ENCODE results near the gene MTRFR. TPM values are rescaled to one million over a fixed set of nuclear protein-coding genes. Genes with fewer than 3 reads are reported as not detected.
A peak's percentile ranks its signal among the peaks of the same experiment; 100 is the strongest.

Gene MTRFR
- polyA plus RNA-seq, 4 donors, result 11.1 to 14.0 (median 12.4) TPM

DNA sequence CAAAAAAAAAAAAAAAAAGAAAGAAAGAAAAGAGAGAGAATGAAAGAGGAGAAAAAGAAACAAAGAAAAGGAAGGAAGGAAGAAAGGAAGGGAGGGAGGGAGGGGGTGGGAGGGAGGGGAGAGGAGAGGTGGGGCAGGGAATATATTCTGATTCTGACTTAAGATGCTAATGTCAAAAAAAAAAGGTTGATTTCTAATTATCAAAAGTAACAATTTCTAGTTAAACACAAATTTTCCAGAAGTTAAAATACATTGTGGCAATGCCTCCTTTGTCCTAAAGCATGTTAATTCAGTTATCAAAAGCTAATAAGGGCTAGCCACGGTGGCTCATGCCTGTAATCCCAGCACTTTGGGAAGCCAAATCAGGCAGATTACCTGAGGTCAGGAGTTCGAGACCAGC is 7.8 kb upstream of the MTRFR start:
- FAIRE-seq, result no peak
- H3K9me3 ChIP-seq (ENCODE audit: control insufficient read depth in 2 of 2, insufficient read depth in 1 of 2, low read depth in 1 of 2, low read length in 1 of 2), result no peaks in the 10 kb centered on the region
- H3K27ac ChIP-seq (ENCODE audit: low read depth in 1 of 3, low read length in 2 of 3), result no peak overlapping the region
- H3K4me1 ChIP-seq (ENCODE audit: control insufficient read depth in 3 of 3, insufficient read depth in 2 of 3, low read depth in 1 of 3, low read length in 2 of 3), result no peaks in the 10 kb centered on the region
- peaks cover 0 to 28% (median 12%) of the 10 kb centered on the region in 3 donors for H3K36me3 ChIP-seq (ENCODE audit: control insufficient read depth in 3 of 3, insufficient read depth in 2 of 3, low read depth in 1 of 3, low read length in 3 of 3)
- no peak for DNase-seq
- WGBS, 3 donors, result 70 to 87% (median 83%) methylated on average over 2 of the region's 2 CpGs
- H3K27me3 ChIP-seq (ENCODE audit: control insufficient read depth in 3 of 3, insufficient read depth in 3 of 3, low read length in 3 of 3), result no peaks in the 10 kb centered on the region
- no peak overlapping the region for H3K4me3 ChIP-seq (ENCODE audit: low read depth in 1 of 3, low read length in 3 of 3)

GRCh38 chr12:123227581-123228258 is 5.5 kb upstream of the MTRFR start:
- H3K4me1 ChIP-seq (ENCODE audit: control insufficient read depth in 3 of 3, insufficient read depth in 2 of 3, low read depth in 1 of 3, low read length in 2 of 3), result peaks cover 0 to 6% (median 2%) of the 10 kb centered on the region in 3 donors
- H3K9me3 ChIP-seq (ENCODE audit: control insufficient read depth in 2 of 2, insufficient read depth in 1 of 2, low read depth in 1 of 2, low read length in 1 of 2), result no peaks in the 10 kb centered on the region
- WGBS, 3 donors, result 58 to 78% (median 64%) methylated on average over 5 of the region's 5 CpGs
- no peak for DNase-seq
- H3K27me3 ChIP-seq (ENCODE audit: control insufficient read depth in 3 of 3, insufficient read depth in 3 of 3, low read length in 3 of 3), result no peaks in the 10 kb centered on the region
- no peak overlapping the region for H3K27ac ChIP-seq (ENCODE audit: low read depth in 1 of 3, low read length in 2 of 3)
- H3K4me3 ChIP-seq (ENCODE audit: low read depth in 1 of 3, low read length in 3 of 3), result no peak overlapping the region
- H3K36me3 ChIP-seq (ENCODE audit: control insufficient read depth in 3 of 3, insufficient read depth in 2 of 3, low read depth in 1 of 3, low read length in 3 of 3), result peaks cover 0 to 18% (median 4%) of the 10 kb centered on the region in 3 donors
- no peak for FAIRE-seq

DNA sequence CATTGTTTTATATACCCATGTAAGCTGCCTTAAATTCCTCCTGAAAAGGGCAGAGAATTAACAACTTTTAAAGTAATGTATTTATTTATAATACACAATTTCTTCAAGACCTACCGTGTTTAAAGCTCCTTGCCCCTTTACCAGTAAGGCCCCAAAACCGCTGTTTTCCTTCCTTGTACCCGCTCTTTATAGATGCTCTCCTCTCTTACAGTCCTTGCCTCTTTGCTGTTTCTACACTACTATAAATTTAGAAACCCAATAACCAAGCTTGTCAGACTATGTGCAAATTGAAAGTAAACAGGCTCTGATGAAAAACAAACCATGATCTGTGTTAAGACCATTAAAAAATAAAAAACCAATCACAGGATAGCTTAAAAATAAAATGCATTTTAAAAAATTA is 4.2 kb upstream of the MTRFR start:
- Histone ChIP-seq H3K9me3 (ENCODE audit: control insufficient read depth in 2 of 2, insufficient read depth in 1 of 2, low read depth in 1 of 2, low read length in 1 of 2) (no peaks in the 10 kb centered on the region), H3K4me3 (ENCODE audit: low read depth in 1 of 3, low read length in 3 of 3) (no peak overlapping the region), H3K27ac (ENCODE audit: low read depth in 1 of 3, low read length in 2 of 3) (no peak overlapping the region), H3K36me3 (ENCODE audit: control insufficient read depth in 3 of 3, insufficient read depth in 2 of 3, low read depth in 1 of 3, low read length in 3 of 3) (peaks cover 0 to 13% (median 4%) of the 10 kb centered on the region in 3 donors), H3K27me3 (ENCODE audit: control insufficient read depth in 3 of 3, insufficient read depth in 3 of 3, low read length in 3 of 3) (no peaks in the 10 kb centered on the region), H3K4me1 (ENCODE audit: control insufficient read depth in 3 of 3, insufficient read depth in 2 of 3, low read depth in 1 of 3, low read length in 2 of 3) (peaks cover 0 to 8% (median 2%) of the 10 kb centered on the region in 3 donors)
- FAIRE-seq (no peak), DNase-seq (no peak)
- 55 to 80% (median 70%) methylated on average over 3 of the region's 3 CpGs for WGBS, 3 donors

DNA sequence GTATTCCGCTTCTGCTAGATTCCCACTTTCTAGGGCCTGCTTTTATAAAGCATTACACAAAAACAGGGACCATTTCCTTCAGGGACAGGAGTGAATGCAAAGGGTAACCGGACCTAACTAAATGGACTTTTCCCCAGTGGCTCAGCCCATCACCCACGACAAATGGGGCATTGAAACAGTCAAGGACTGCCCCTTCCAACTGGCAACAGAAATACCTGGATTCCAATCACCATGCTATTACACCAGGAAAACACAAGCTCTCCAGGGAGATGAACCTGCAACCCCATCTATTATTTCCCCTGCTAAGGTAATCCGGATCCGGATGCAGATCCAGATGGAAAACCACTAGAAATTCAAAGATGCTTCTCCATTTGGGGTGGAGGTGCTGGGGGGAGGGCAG is 1.3 kb upstream of the MTRFR start:
- no peak for FAIRE-seq
- WGBS, 3 donors, result 20 to 23% (median 21%) methylated on average over 5 of the region's 5 CpGs

GRCh38 chr12:123232472-123232806 is 797 bp upstream of the MTRFR start:
- H3K9me3 ChIP-seq (ENCODE audit: control insufficient read depth in 2 of 2, insufficient read depth in 1 of 2, low read depth in 1 of 2, low read length in 1 of 2), result no peaks in the 10 kb centered on the region
- peak overlapping the region; percentile 80 to 94 (median 89) for H3K27ac ChIP-seq (ENCODE audit: low read depth in 1 of 3, low read length in 2 of 3)
- FAIRE-seq (no peak), DNase-seq (no peak)
- H3K4me1 ChIP-seq (ENCODE audit: control insufficient read depth in 3 of 3, insufficient read depth in 2 of 3, low read depth in 1 of 3, low read length in 2 of 3), result peaks cover 3 to 11% (median 5%) of the 10 kb centered on the region in 3 donors
- peaks cover 0 to 18% (median 0%) of the 10 kb centered on the region in 3 donors for H3K36me3 ChIP-seq (ENCODE audit: control insufficient read depth in 3 of 3, insufficient read depth in 2 of 3, low read depth in 1 of 3, low read length in 3 of 3)
- no peaks in the 10 kb centered on the region for H3K27me3 ChIP-seq (ENCODE audit: control insufficient read depth in 3 of 3, insufficient read depth in 3 of 3, low read length in 3 of 3)
- peak overlapping the region; percentile 67 to 93 (median 71) for H3K4me3 ChIP-seq (ENCODE audit: low read depth in 1 of 3, low read length in 3 of 3)
- 0 to 1% (median 1%) methylated on average over 15 of the region's 15 CpGs for WGBS, 3 donors

More for the DNA sequence above, 1.3 kb upstream of the MTRFR start:
- peak overlapping the region in 1 of 3 donors; percentile 89 for H3K27ac ChIP-seq (ENCODE audit: low read depth in 1 of 3, low read length in 2 of 3)
- DNase-seq, result peak in 1 of 2 donors; percentile 28
- H3K27me3 ChIP-seq (ENCODE audit: control insufficient read depth in 3 of 3, insufficient read depth in 3 of 3, low read length in 3 of 3), result no peaks in the 10 kb centered on the region
- peaks cover 0 to 16% (median 0%) of the 10 kb centered on the region in 3 donors for H3K36me3 ChIP-seq (ENCODE audit: control insufficient read depth in 3 of 3, insufficient read depth in 2 of 3, low read depth in 1 of 3, low read length in 3 of 3)
- H3K4me1 ChIP-seq (ENCODE audit: control insufficient read depth in 3 of 3, insufficient read depth in 2 of 3, low read depth in 1 of 3, low read length in 2 of 3), result peaks cover 3 to 11% (median 5%) of the 10 kb centered on the region in 3 donors
- no peaks in the 10 kb centered on the region for H3K9me3 ChIP-seq (ENCODE audit: control insufficient read depth in 2 of 2, insufficient read depth in 1 of 2, low read depth in 1 of 2, low read length in 1 of 2)
- H3K4me3 ChIP-seq (ENCODE audit: low read depth in 1 of 3, low read length in 3 of 3), result peak overlapping the region; percentile 67 to 93 (median 71)

GRCh38 chr12:123233505-123234308 is 471 bp downstream of the MTRFR start:
- Histone ChIP-seq H3K9me3 (ENCODE audit: control insufficient read depth in 2 of 2, insufficient read depth in 1 of 2, low read depth in 1 of 2, low read length in 1 of 2) (no peaks in the 10 kb centered on the region), H3K27me3 (ENCODE audit: control insufficient read depth in 3 of 3, insufficient read depth in 3 of 3, low read length in 3 of 3) (no peaks in the 10 kb centered on the region), H3K4me3 (ENCODE audit: low read depth in 1 of 3, low read length in 3 of 3) (peak overlapping the region; percentile 77 to 93 (median 87)), H3K4me1 (ENCODE audit: control insufficient read depth in 3 of 3, insufficient read depth in 2 of 3, low read depth in 1 of 3, low read length in 2 of 3) (peaks cover 3 to 11% (median 5%) of the 10 kb centered on the region in 3 donors), H3K36me3 (ENCODE audit: control insufficient read depth in 3 of 3, insufficient read depth in 2 of 3, low read depth in 1 of 3, low read length in 3 of 3) (peaks cover 0 to 18% (median 0%) of the 10 kb centered on the region in 3 donors), H3K27ac (ENCODE audit: low read depth in 1 of 3, low read length in 2 of 3) (peak overlapping the region; percentile 88 to 93 (median 93))
- DNase-seq (no peak), FAIRE-seq (no peak)
- WGBS, 3 donors, result 1 to 5% (median 2%) methylated on average over 42 of the region's 42 CpGs

DNA sequence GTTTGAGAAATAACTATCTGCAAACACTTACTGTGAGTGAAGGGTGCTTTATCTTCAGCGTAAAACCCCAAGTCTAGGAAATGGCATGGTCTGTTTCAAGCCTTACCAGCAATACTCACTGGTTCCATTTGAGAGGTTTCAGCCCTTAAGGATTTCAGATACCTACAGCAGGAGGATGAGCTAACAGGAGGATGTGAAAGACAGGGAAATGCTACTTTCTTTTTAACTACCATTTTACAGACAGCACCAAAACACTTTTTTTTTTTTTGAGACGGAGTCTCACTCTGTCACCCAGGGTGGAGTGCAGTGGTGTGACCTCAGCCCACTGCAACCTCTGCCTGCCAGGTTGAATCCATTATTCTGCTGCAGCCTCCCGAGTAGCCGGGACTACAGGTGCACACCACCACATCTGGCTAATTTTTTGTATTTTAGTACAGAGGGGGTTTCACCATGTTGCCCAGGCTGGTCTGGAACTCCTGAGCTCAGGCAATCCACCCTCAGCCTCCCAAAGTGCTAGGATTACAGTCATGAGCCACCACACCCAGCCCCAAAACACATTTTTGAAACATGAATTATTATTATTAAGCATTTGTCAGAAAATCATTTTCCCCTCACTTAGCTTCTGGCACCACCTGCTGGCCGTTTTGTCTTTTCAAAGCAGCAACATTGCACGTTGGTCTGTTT is 4.6 kb downstream of the MTRFR start:
- 50 to 62% (median 52%) methylated on average over 6 of the region's 6 CpGs for WGBS, 3 donors
- H3K36me3 ChIP-seq (ENCODE audit: control insufficient read depth in 3 of 3, insufficient read depth in 2 of 3, low read depth in 1 of 3, low read length in 3 of 3), result peaks cover 0 to 41% (median 7%) of the 10 kb centered on the region in 3 donors
- no peak overlapping the region for H3K27ac ChIP-seq (ENCODE audit: low read depth in 1 of 3, low read length in 2 of 3)
- no peaks in the 10 kb centered on the region for H3K9me3 ChIP-seq (ENCODE audit: control insufficient read depth in 2 of 2, insufficient read depth in 1 of 2, low read depth in 1 of 2, low read length in 1 of 2)
- FAIRE-seq (no peak), DNase-seq (peak; percentile 70 to 73)
- H3K4me3 ChIP-seq (ENCODE audit: low read depth in 1 of 3, low read length in 3 of 3), result no peak overlapping the region
- H3K4me1 ChIP-seq (ENCODE audit: control insufficient read depth in 3 of 3, insufficient read depth in 2 of 3, low read depth in 1 of 3, low read length in 2 of 3), result peaks cover 1 to 5% (median 5%) of the 10 kb centered on the region in 3 donors
- no peaks in the 10 kb centered on the region for H3K27me3 ChIP-seq (ENCODE audit: control insufficient read depth in 3 of 3, insufficient read depth in 3 of 3, low read length in 3 of 3)

DNA sequence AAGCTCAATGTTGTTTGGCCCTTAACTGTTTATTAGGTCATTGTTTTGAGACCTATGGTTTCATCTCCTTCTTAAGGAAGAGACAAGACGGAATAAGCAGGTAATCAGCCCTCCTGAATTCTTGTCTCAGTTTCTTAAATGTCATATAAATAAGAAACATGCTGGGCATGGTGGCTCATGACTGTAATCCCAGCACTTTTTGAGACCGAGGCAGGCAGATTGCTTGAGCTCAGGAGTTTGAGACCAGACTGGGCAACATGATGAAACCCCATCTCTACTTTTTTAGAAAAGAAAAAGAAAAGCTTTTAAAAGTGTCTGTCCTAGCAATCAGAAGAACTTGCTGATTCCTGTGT is 5.1 kb downstream of the MTRFR start:
- H3K4me1 ChIP-seq (ENCODE audit: control insufficient read depth in 3 of 3, insufficient read depth in 2 of 3, low read depth in 1 of 3, low read length in 2 of 3), result peaks cover 1 to 5% (median 5%) of the 10 kb centered on the region in 3 donors
- H3K9me3 ChIP-seq (ENCODE audit: control insufficient read depth in 2 of 2, insufficient read depth in 1 of 2, low read depth in 1 of 2, low read length in 1 of 2), result no peaks in the 10 kb centered on the region
- no peak overlapping the region for H3K4me3 ChIP-seq (ENCODE audit: low read depth in 1 of 3, low read length in 3 of 3)
- no peak for FAIRE-seq
- DNase-seq, result no peak
- 54 to 60% (median 55%) methylated on average over 2 of the region's 2 CpGs for WGBS, 3 donors
- peaks cover 0 to 42% (median 7%) of the 10 kb centered on the region in 3 donors for H3K36me3 ChIP-seq (ENCODE audit: control insufficient read depth in 3 of 3, insufficient read depth in 2 of 3, low read depth in 1 of 3, low read length in 3 of 3)
- H3K27ac ChIP-seq (ENCODE audit: low read depth in 1 of 3, low read length in 2 of 3), result no peak overlapping the region
- no peaks in the 10 kb centered on the region for H3K27me3 ChIP-seq (ENCODE audit: control insufficient read depth in 3 of 3, insufficient read depth in 3 of 3, low read length in 3 of 3)
